HG03045 (cell line): ENCODE results near the gene ZNF407.

ENCODE experiments used
- ATAC-seq: cut with Tn5 transposase; IDR thresholded peaks from one replicate; pipeline ENCODE4 v1.9.1; 2021; ENCODE audit warnings: mild to moderate bottlenecking, moderate library complexity; ENCODE audit not compliant: unreplicated experiment

The ZNF407 gene

GRCh38 chr18:74587441-74587840 is 10.2 kb upstream of the ZNF407 start:
- no peak for ATAC-seq

DNA sequence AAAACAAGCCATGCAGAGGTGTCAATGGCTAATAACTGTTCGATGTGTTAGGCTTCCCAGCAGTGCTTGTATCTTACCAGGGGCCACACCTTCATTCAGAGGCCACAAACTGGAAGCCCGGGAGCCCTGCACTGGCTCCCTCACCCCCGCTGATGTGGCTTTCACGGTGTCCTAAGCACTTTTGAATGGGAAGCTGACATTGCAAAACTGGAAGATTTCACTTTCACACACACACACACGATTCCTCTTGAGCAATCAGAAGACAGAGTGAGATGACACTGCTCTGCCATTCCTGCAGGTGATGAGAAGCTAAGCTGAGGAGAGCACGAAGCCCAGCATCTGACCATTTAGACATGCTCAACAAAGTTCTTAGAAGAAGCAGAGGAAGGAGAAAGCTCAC is 8.6 kb upstream of the ZNF407 start:
- no peak for ATAC-seq

- no peak for ATAC-seq
These were observed 7.9 kb upstream of the ZNF407 start for GRCh38 chr18:74589811-74590210.

- no peak for ATAC-seq
These were observed 7.0 kb upstream of the ZNF407 start for GRCh38 chr18:74590671-74591070.

DNA sequence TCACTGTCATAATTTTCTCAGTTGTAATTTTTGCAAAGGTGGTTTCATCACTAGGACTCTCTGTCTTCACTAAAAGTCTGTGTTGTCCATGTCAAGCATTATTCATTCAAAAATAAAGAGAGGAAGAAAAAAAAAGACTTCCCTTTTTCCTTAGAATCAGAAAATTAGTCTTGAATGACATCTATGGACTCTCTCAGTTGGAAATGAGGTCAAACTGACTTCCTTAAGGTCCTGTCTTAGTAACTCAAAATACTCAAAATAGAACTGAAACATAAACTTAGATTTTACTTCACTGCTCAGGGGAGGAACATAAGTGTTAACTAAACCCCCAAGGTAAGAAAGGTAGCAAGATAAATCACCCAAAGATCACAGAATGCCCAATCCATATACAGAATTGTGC is 2.2 kb upstream of the ZNF407 start:
- ATAC-seq: no peak

GRCh38 chr18:74597034-74597661 is 522 bp upstream of the ZNF407 start:
- ATAC-seq: peak; percentile 39

GRCh38 chr18:74598350-74599001 is 806 bp downstream of the ZNF407 start:
- ATAC-seq: peak; percentile 59

GRCh38 chr18:74604361-74604760 is 6.7 kb downstream of the ZNF407 start:
- no peak for ATAC-seq

DNA sequence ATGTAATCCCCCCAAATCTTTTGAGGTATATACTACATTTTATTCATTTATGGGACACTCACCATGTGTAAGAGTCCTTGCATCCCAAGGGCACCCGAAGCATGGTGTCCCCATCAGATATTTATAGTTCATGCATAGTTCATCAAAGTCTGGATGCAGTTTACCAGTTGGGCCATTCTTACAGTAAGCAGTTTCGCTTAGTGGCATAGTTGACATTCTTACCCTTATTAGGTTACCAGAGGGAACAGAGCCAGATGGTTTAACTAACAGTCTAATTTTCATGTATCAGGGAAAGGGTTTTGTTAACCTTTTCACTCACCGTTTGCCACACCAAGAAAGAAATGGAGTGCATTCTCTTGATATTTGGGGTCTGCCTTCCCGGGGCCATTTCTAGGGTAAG is 7.1 kb downstream of the ZNF407 start:
- no peak for ATAC-seq

DNA sequence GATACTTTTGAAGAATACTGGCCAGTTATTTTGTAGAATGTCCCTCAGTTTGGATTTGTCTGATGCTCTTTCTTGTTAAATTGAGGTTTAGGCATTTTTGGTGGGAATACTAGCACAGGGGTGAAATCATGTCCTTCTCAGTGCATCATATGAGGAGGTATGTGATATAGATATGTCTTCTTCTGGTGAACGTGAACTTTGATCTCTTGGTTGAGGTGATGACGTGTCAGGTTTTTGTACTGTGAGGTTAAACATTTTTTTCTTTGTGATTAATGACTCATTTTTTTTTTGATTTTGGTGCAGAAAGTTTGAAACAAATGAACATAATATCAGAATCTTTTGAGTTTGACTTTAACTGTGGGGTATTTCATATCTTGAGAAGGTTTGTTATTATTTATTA is 11.0 kb downstream of the ZNF407 start:
- ATAC-seq: no peak

GRCh38 chr18:74609535-74609934 is 11.9 kb downstream of the ZNF407 start:
- ATAC-seq: no peak

DNA sequence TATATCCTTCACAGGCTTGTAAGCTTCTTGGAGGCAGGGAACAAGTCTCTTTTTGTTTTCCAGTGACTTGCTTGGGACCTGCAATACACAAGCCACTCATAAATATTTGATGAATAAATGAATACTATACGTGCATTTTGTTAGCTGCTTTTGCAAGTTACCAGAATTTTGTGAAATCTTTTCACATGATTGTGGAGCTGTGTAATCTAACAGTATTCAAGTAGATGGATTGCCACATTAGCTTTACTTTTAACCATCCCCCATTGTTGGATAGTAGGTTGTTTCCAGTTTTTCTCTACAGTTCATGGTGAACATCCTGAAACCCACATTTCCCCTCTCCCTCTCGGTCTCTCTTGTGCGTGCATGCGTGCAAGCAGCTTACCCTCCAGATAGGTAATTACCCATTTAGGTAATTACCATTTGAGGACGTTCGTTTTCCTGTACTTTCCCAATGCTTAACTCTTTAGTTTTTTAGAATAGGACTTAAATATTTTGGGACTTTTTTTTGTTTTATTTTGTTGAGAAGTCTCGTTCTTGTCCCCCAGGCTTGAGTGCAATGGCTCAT is 12.5 kb downstream of the ZNF407 start:
- ATAC-seq: no peak

DNA sequence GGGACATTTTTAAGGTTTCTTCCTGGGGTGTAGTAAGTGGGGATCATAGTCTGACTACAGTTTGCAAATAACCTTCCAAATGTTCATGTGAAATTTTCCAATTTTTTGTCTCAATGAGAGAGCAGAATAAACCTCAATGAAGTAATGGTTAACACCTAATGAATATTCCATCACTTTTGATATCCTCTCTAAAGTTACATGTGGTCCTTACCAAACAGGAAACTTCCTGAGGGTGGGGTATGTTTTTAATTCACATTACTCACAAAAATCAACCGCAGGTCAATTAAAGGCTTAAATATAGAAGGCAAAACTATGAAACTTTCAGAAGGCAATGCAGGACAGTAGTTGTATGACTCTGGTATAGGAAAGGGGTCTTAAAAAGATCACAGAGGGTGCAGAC is 13.2 kb downstream of the ZNF407 start:
- ATAC-seq: no peak

DNA sequence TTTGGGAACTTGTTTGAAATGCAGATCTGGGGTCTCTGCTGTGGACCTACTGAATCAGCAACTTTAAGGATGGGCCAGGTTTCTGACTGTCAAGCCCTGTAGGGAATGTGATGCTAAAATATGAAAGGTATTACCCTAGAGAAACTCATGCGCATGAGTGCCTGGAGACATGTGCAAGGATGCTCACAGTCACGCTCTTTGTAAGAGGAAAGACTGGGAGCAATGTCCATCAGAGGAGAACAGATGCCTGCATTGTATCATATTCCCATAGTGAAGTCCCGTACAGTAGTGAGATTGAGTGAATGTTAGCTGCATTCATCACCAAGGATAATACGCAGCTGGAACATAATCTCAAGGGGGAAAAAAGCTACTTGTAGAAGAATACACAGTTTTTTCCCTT is 14.1 kb downstream of the ZNF407 start:
- ATAC-seq: no peak

DNA sequence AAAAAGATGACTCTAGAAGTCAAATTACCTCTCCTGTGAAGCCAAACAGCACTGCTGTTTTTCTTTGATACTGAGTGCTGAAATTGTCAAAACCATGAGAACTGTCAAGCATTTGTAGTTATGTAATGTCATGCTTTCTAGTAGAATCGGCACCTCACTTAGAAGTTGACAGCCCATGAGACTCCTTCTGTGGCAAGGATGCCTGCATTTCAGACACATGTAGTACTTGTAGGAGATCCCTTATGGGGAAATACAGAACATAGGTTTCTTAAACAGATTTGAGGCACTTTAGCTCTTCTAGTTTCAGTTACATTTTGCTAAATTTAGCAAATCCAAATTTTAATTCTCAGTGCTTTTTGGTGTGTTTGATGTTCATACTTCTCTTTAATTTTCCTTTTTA is 15.7 kb downstream of the ZNF407 start:
- no peak for ATAC-seq

DNA sequence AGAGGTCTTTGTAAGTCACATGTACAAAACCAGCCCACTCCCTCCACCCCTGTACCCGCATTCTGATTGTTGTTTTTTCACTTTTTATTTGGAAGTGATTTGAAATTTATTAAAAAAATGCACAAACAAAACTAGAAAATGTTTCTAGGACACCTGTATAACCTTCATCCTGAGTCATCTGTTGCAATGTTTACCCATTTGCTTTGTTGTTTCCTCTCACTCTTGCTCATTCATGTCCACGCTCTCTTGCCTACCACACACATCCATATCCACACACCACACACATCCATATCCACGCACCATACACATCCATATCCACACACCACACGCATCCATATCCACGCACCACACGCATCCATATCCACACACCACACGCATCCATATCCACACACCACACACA is 18.8 kb downstream of the ZNF407 start:
- ATAC-seq: no peak

- ATAC-seq: no peak
These were observed 19.8 kb downstream of the ZNF407 start for GRCh38 chr18:74617486-74617885.

DNA sequence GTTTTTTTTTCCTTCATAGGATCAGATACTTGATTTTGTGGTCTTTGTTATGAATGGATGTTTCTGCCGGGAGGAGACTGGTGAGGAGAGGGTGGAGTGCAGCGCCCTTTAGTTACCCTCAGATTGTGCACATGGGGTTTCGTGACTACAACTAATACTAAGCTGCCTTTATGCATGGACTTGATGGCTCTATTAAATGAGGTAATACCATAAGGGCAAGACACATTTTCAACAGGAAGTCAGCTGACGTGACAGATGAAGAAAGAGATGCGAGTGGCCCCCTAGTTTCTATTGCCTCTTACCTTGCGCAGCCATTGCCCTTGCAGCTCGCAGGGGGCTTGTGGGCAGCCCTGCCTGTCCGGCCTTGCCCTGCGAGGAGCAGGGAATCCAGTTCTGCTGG is 24.4 kb downstream of the ZNF407 start:
- no peak for ATAC-seq

DNA sequence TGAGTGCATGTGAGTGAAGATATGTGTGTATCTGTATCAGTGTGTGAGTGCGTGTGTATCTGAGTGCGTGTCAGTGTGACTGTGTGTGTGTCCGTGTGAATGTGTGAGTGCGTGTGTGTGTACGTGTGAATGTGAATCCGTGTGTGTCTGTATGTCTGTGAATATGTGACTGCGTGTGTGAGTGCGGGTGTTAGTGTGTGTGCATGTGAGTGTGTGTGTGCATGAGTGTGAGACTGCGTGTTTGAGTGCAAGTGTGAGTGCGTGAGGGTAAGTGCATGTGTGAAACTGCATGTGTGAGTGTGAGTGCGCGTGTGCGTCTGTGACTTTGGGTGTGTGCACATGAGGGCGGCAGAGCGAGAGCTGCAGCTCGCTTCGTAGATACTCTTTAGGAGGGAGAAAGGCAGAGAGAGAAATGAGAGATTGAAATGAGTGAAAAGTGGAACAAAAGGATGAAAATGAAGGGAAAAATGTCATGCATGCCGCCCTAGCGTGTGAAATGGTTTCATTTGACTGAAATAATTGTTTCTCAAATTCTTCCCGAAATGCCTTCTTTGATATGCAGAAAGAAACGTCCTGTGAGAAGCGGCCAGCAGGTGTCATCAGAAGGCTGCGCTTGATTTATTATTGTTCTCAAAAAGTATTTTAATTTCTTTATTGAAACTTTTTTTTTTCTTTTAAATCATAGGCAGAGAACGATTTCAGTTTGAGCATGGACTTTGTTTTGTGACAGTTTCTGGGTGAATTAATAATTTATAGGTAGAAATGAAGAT is 25.6 kb downstream of the ZNF407 start:
- ATAC-seq: no peak

DNA sequence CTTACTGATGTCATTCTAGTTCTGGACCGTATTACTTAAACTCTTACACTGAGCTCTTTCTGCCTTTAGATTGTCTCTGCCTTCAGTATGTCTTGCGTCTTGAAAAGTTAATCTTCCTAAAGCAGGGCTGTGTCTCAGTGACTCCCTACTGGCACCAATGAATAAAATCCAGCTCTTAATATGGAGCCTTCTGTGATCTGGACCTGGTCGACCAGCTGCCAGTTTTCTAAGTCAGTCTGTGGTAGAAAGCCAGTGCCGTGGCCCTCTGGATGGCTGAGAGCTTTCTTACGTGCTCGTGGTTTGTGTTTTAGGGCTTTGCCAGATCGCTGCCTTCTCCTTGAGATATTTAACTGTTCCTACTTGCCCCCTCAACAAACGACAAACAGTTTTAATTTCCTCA is 26.8 kb downstream of the ZNF407 start:
- no peak for ATAC-seq

DNA sequence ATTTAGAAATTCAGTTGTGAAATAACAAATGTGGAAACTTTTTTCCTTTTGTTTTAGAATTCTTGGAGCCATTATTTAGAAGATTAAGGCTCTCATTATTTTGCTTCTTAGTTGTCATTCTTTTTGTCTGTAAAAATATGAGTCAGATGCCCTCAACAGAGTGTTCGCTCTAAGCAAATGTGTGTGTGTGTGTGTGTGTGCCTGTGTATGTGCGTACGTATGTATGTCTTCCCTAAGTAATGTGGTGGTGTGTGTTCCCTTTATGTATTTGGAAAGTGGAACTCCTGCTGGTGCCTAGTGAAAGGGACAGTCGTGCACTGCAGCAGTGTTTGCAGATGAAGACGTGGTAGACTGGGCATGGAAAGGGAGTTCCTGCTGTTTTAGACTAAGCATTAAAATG is 27.5 kb downstream of the ZNF407 start:
- ATAC-seq: no peak
